Adrenal gland (tissue), 5 donors: ENCODE data around the gene NOX4.

Experiments used
- POLR2A ChIP-seq, 2 donors: fragments of 450-650 bp; IDR thresholded peaks; one replicate each; pipeline ENCODE4 v1.6.1; 2017; ENCODE audit warnings: antibody characterized with exemption in 2 of 2, mild to moderate bottlenecking in 2 of 2, moderate library complexity in 1 of 2
- TF ChIP-seq, protein P1 (sequence below), 6 experiments: fragments of 450-650 bp in 4 of 6; fragments of 200-600 bp in 2 of 6; sonication (generic) in 1 of 6; IDR thresholded peaks; 1 replicate in 5 of 6; 2 replicates in 1 of 6; pipeline versions ENCODE4 v1.5.1 to v1.8.0; 2016 to 2021; ENCODE audit warnings: antibody characterized with exemption in 6 of 6, mild to moderate bottlenecking in 2 of 6, moderate library complexity in 1 of 6
- donor health status: DM: no; HTN: no; CAD: no.

DNA sequence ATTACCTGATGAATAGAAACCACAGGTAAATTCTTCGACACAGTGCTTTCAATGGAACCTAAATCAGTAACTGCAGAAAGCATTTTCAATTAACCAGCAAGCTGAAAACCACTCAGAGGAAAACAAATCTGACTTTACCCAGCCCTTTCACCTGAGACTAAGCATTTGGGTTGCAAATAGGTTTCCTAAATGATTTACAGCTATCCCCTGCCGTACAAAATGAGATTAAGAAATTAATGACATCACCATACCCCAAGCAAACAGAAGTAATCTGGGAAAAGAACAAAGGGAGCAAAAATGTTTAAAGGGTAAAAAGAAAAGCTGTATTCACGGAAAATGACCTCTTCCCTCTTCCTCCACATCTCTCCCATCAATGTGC, 584 bp downstream of the NOX4 start:
- TF ChIP-seq, protein P1, sequence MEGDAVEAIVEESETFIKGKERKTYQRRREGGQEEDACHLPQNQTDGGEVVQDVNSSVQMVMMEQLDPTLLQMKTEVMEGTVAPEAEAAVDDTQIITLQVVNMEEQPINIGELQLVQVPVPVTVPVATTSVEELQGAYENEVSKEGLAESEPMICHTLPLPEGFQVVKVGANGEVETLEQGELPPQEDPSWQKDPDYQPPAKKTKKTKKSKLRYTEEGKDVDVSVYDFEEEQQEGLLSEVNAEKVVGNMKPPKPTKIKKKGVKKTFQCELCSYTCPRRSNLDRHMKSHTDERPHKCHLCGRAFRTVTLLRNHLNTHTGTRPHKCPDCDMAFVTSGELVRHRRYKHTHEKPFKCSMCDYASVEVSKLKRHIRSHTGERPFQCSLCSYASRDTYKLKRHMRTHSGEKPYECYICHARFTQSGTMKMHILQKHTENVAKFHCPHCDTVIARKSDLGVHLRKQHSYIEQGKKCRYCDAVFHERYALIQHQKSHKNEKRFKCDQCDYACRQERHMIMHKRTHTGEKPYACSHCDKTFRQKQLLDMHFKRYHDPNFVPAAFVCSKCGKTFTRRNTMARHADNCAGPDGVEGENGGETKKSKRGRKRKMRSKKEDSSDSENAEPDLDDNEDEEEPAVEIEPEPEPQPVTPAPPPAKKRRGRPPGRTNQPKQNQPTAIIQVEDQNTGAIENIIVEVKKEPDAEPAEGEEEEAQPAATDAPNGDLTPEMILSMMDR (IDR thresholded peaks at IDR 0.05) = no peak
- TF ChIP-seq POLR2A (IDR thresholded peaks at IDR 0.05) = no peak
